IMR-90 (cell line): Measurements from ENCODE around the gene CPXM1. TPM values are rescaled to one million over a fixed set of nuclear protein-coding genes. Genes with fewer than 3 reads are reported as not detected.

Experiments used
- ATAC-seq: fragments of 200-7000 bp; cut with Tn5 transposase; 2 replicates; pipeline ENCODE4 v1.9.1; 2020; ENCODE audit warnings: low read depth, mild to moderate bottlenecking, moderate library complexity
- BruUV-seq: library from RNA; stranded (reverse); fragments of 400-500 nt; replicated peaks from 2 replicates; lab custom pipeline; 2021; lab: Mats Ljungman, UMichigan
- CTCF ChIA-PET: fragments of 300-600 bp; formaldehyde crosslinking; extraction: SDS; loops from one replicate; lab custom pipeline; 2021; ENCODE audit warnings: antibody characterized with exemption; lab: Yijun Ruan, JAX
- POLR2A ChIA-PET: fragments of 300-600 bp; sonication (Branson Sonifier 250); formaldehyde crosslinking; loops from one replicate; lab custom pipeline; 2022; ENCODE audit warnings: antibody characterized with exemption; ENCODE audit not compliant: unreplicated experiment; lab: Charles Lee
- DNase-seq: peaks from one replicate; pipeline ENCODE4 v3.0.0; 2013
- H2AFZ ChIP-seq: replicated peaks from 2 replicates; pipeline ENCODE3; 2013; ENCODE audit warnings: low read length, mild to moderate bottlenecking; ENCODE audit not compliant: poor library complexity
- H2AK5ac ChIP-seq: 2 replicates; pipeline ENCODE4 v1.6.1; 2013; ENCODE audit warnings: low read depth, low read length, inconsistent platforms
- H2AK9ac ChIP-seq: replicated peaks from 2 replicates; pipeline ENCODE3; 2013; ENCODE audit warnings: mild to moderate bottlenecking, low read depth, low read length, moderate library complexity; ENCODE audit not compliant: poor library complexity
- H2BK120ac ChIP-seq: 2 replicates; pipeline ENCODE4 v1.6.1; 2013; ENCODE audit warnings: low read depth, low read length, inconsistent platforms
- H2BK15ac ChIP-seq: 3 replicates; pipeline ENCODE4 v1.6.1; 2013; ENCODE audit warnings: low read depth, low read length, inconsistent platforms
- H2BK20ac ChIP-seq: 2 replicates; pipeline ENCODE4 v1.6.1; 2013; ENCODE audit warnings: low read depth, mild to moderate bottlenecking, inconsistent platforms, low read length, moderate library complexity
- H2BK5ac ChIP-seq: 2 replicates; pipeline ENCODE4 v1.6.1; 2013; ENCODE audit warnings: mild to moderate bottlenecking, low read depth, low read length, inconsistent platforms; ENCODE audit not compliant: poor library complexity, severe bottlenecking
- H3K14ac ChIP-seq: replicated peaks from 2 replicates; pipeline ENCODE4 v1.6.1; 2013; ENCODE audit warnings: low read depth, low read length, inconsistent platforms
- H3K18ac ChIP-seq: 2 replicates; pipeline ENCODE4 v1.6.1; 2013; ENCODE audit warnings: low read depth, low read length, control low read depth
- H3K23ac ChIP-seq: 2 replicates; pipeline ENCODE4 v1.6.1; 2013; ENCODE audit warnings: low read depth, low read length, inconsistent platforms
- H3K27ac ChIP-seq: 2 replicates; pipeline ENCODE4 v1.5.1; 2013; ENCODE audit warnings: mild to moderate bottlenecking, control low read depth, low read length; ENCODE audit not compliant: insufficient read depth
- H3K27me3 ChIP-seq: 2 replicates; pipeline ENCODE4 v1.6.1; 2013; ENCODE audit warnings: low read length; ENCODE audit not compliant: control insufficient read depth, insufficient read depth
- H3K36me3 ChIP-seq: 2 replicates; pipeline ENCODE4 v1.6.1; 2013; ENCODE audit warnings: low read length, mixed read lengths; ENCODE audit not compliant: control insufficient read depth, insufficient read depth
- H3K4ac ChIP-seq: 2 replicates; pipeline ENCODE4 v1.6.1; 2013; ENCODE audit warnings: low read depth, low read length, inconsistent platforms
- H3K4me1 ChIP-seq: 2 replicates; pipeline ENCODE4 v1.6.1; 2013; ENCODE audit warnings: low read length, mixed read lengths; ENCODE audit not compliant: control insufficient read depth, insufficient read depth
- H3K4me2 ChIP-seq: 2 replicates; pipeline ENCODE4 v1.6.1; 2013; ENCODE audit warnings: low read depth, mild to moderate bottlenecking, control low read depth, low read length, moderate library complexity
- H3K4me3 ChIP-seq: 2 replicates; pipeline ENCODE4 v1.5.1; 2013; ENCODE audit warnings: low read depth, mild to moderate bottlenecking, control low read depth, low read length, moderate library complexity; ENCODE audit not compliant: insufficient read depth
- H3K56ac ChIP-seq: 2 replicates; pipeline ENCODE4 v1.6.1; 2013; ENCODE audit warnings: low read length, inconsistent platforms; ENCODE audit not compliant: insufficient read depth; ENCODE audit errors: extremely low read depth
- H3K79me1 ChIP-seq, 2 experiments: 2 replicates each; pipeline ENCODE4 v1.6.1; 2013; ENCODE audit warnings: low read length in 2 of 2, inconsistent platforms in 1 of 2, low read depth in 1 of 2
- H3K9ac ChIP-seq: 2 replicates; pipeline ENCODE4 v1.6.1; 2013; ENCODE audit warnings: low read depth, low read length, control low read depth
- H3K9me1 ChIP-seq: 2 replicates; pipeline ENCODE4 v1.6.1; 2013; ENCODE audit warnings: low read length, inconsistent platforms; ENCODE audit not compliant: insufficient read depth
- H3K9me3 ChIP-seq: 2 replicates; pipeline ENCODE4 v1.6.1; 2013; ENCODE audit warnings: low read length; ENCODE audit not compliant: control insufficient read depth, insufficient read depth
- H4K20me1 ChIP-seq: 2 replicates; pipeline ENCODE4 v1.6.1; 2013; ENCODE audit warnings: low read length, inconsistent platforms; ENCODE audit not compliant: insufficient read depth
- H4K5ac ChIP-seq: 2 replicates; pipeline ENCODE4 v1.6.1; 2013; ENCODE audit warnings: mild to moderate bottlenecking, low read depth, low read length, control low read depth
- H4K8ac ChIP-seq, 2 experiments: 2 replicates each; pipeline ENCODE4 v1.6.1; 2013; ENCODE audit warnings: low read depth in 2 of 2, low read length in 2 of 2, control low read depth in 1 of 2, inconsistent platforms in 1 of 2
- H4K91ac ChIP-seq: 2 replicates; pipeline ENCODE4 v1.6.1; 2013; ENCODE audit warnings: low read depth, low read length, inconsistent platforms; ENCODE audit not compliant: insufficient read depth
- BHLHE40 ChIP-seq: fragments of 150-350 bp; IDR thresholded peaks from 2 replicates; pipeline ENCODE4 v1.6.1; 2016; ENCODE audit warnings: mild to moderate bottlenecking, low read depth, low read length
- CHD1 ChIP-seq: IDR thresholded peaks from 2 replicates; pipeline ENCODE4 v1.6.1; 2012; ENCODE audit warnings: low read depth, low read length, improper control_type of control experiment
- CTCF ChIP-seq: conservative IDR thresholded peaks from 2 replicates; pipeline ENCODE4 v1.5.1; 2012; ENCODE audit warnings: mild to moderate bottlenecking, low read depth, low read length, improper control_type of control experiment
- FOS ChIP-seq: fragments of 150-350 bp; IDR thresholded peaks from 2 replicates; pipeline ENCODE4 v1.6.1; 2016; ENCODE audit warnings: low read depth, low read length
- MAFK ChIP-seq: IDR thresholded peaks from 2 replicates; pipeline ENCODE4 v1.6.1; 2012; ENCODE audit warnings: low read depth, low read length, improper control_type of control experiment
- MAZ ChIP-seq: IDR thresholded peaks from 2 replicates; pipeline ENCODE4 v1.6.1; 2012; ENCODE audit warnings: low read depth, mild to moderate bottlenecking, low read length, improper control_type of control experiment, moderate library complexity, borderline replicate concordance
- MXI1 ChIP-seq: IDR thresholded peaks from 2 replicates; pipeline ENCODE4 v1.6.1; 2012; ENCODE audit warnings: low read depth, mild to moderate bottlenecking, low read length, moderate library complexity, borderline replicate concordance
- NFE2L2 ChIP-seq: fragments of 150-350 bp; IDR thresholded peaks from 2 replicates; pipeline ENCODE4 v1.6.1; 2016; ENCODE audit warnings: low read depth, mild to moderate bottlenecking, low read length
- RAD21 ChIP-seq: IDR thresholded peaks from 2 replicates; pipeline ENCODE4 v1.6.1; 2012; ENCODE audit warnings: low read length, improper control_type of control experiment
- RFX5 ChIP-seq: IDR thresholded peaks from 2 replicates; pipeline ENCODE4 v1.8.0; 2012; ENCODE audit warnings: low read depth, mild to moderate bottlenecking, low read length, moderate library complexity
- USF2 ChIP-seq: fragments of 150-350 bp; IDR thresholded peaks from 2 replicates; pipeline ENCODE4 v1.6.1; 2017; ENCODE audit warnings: mild to moderate bottlenecking, antibody characterized with exemption, low read length, low read depth
- WGBS, 2 experiments: methylation state at CpG; one replicate each; pipeline versions ENCODE4 v1.1.5 to v1.1.7; 2013; ENCODE audit warnings: missing lambda C conversion rate in 2 of 2; ENCODE audit not compliant: insufficient read length in 1 of 2; ENCODE audit errors: extremely low coverage in 2 of 2; 5-methylcytosine and 5-hydroxymethylcytosine counted together
- dilution Hi-C: fragments of 300-500 bp; cut with HindIII; formaldehyde crosslinking; loops from one replicate; pipeline ENCODE4 v1.14.3; 2018; ENCODE audit warnings: low sequenced_read_pairs; ENCODE audit not compliant: unreplicated experiment
- in situ Hi-C: fragments of 300-500 bp; cut with MboI; formaldehyde crosslinking; loops from 3 replicates; pipeline ENCODE4 v1.14.3; 2019; ENCODE audit warnings: low sequenced_read_pairs, inconsistent platforms, mixed read lengths
- intact Hi-C: fragments of 100-400 bp; cut with micrococcal nuclease; formaldehyde crosslinking; loops from 2 replicates; pipeline ENCODE4 v1.10.0; 2022
- polyA plus RNA-seq, 3 experiments: library from polyadenylated mRNA; depleted of rRNA; stranded (reverse); fragments of >200 nt; gene quantifications; 2 replicates each; pipeline ENCODE4 v1.2.3, GENCODE V29; 2012; ENCODE audit warnings: low replicate concordance in 1 of 3
- total RNA-seq: library from RNA; depleted of rRNA; stranded (reverse); fragments of >200 nt; gene quantifications from 2 replicates; pipeline ENCODE4 v1.2.3, GENCODE V29; 2012
- TF ChIP-seq, protein P1 (sequence below): fragments of 150-350 bp; IDR thresholded peaks from 2 replicates; pipeline ENCODE4 v1.6.1; 2016; ENCODE audit warnings: low read depth, mild to moderate bottlenecking, low read length, moderate library complexity, borderline replicate concordance

CPXM1 gene
- total and polyA plus RNA-seq, 2 of the 4 experiments (the other 2 are of a cell fraction), result 1.1 to 4.6 TPM

- peak; percentile 45; the same call in 1 of the 2 replicates for TF ChIP-seq FOS
Observed at GRCh38 chr20:2814587-2815051, 14.2 kb upstream of the CPXM1 start, which contains the start of gene C20orf141 (continued).

GRCh38 chr20:2814076-2814475 is 13.6 kb upstream of the CPXM1 start:
- intact Hi-C loops, result no loop called here
- Histone ChIP-seq H3K27me3 (no peaks in the 10 kb centered on the region), H3K4me3 (no peak overlapping the region), H3K9me1 (peaks cover 22% of the 10 kb centered on the region), H3K79me1 (0 out of 4 replicates have a peak, but pooled peaks cover 0 to 5% of the 10 kb centered on the region in 2 experiments), H3K4ac (peak overlapping the region; percentile 46), H3K23ac (no peak overlapping the region), H3K9ac (no peak overlapping the region), H3K4me1 (peaks cover 22% of the 10 kb centered on the region), H4K5ac (no peak overlapping the region), H3K27ac (peak overlapping the region; percentile 21; the same call in 1 of the 2 replicates), H3K18ac (no peak overlapping the region), H4K91ac (peak overlapping the region; percentile 33; the same call in 1 of the 2 replicates), H3K9me3 (peaks cover 2% of the 10 kb centered on the region; the same call in 1 of the 2 replicates), H3K4me2 (peak overlapping the region; percentile 23), H3K56ac (peak overlapping the region; percentile 27; the same call in 1 of the 2 replicates), H4K8ac (peak overlapping the region in 1 of 2 experiments; percentile 44; a peak in 2 of 4 replicates), H2BK20ac (peak overlapping the region; percentile 27; the same call in 1 of the 2 replicates), H2BK5ac (peak overlapping the region; percentile 14), H2AFZ (no peak overlapping the region), H2AK9ac (no peak overlapping the region), H4K20me1 (no peaks in the 10 kb centered on the region), H3K14ac (no peak overlapping the region), H2BK15ac (no peak overlapping the region; the same call in 2 of the 3 replicates), H2AK5ac (no peak overlapping the region; the same call in 1 of the 2 replicates), H2BK120ac (peak overlapping the region; percentile 64), H3K36me3 (no peaks in the 10 kb centered on the region)
- DNase-seq, result peak; percentile 31
- ATAC-seq, result peak; percentile 31
- no TSS peak for BruUV-seq
- CTCF ChIA-PET, result interaction anchor here (0.6 kb wide), 1 partner anchor 95 kb away, joined by 3 read pairs; no protein-coding TSS in a partner anchor
- WGBS, 2 experiments, result no CpG with 5 or more reads among the region's 1 CpG
- POLR2A ChIA-PET, result no interaction called here
- dilution Hi-C loops, result no loop called here
- in situ Hi-C loops, result loop anchor here (25.0 kb wide), 1 partner anchor 702 kb away; the partner anchor contains the start of gene STK35
- TF ChIP-seq USF2, result no peak
- TF ChIP-seq, protein P1, sequence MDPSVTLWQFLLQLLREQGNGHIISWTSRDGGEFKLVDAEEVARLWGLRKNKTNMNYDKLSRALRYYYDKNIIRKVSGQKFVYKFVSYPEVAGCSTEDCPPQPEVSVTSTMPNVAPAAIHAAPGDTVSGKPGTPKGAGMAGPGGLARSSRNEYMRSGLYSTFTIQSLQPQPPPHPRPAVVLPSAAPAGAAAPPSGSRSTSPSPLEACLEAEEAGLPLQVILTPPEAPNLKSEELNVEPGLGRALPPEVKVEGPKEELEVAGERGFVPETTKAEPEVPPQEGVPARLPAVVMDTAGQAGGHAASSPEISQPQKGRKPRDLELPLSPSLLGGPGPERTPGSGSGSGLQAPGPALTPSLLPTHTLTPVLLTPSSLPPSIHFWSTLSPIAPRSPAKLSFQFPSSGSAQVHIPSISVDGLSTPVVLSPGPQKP, result no peak
- TF ChIP-seq FOS, result no peak
- TF ChIP-seq CTCF, result no peak
- TF ChIP-seq NFE2L2, result no peak
- TF ChIP-seq RAD21, result no peak
- TF ChIP-seq CHD1, result no peak
- TF ChIP-seq MAFK, result no peak
- no peak for TF ChIP-seq MXI1
- TF ChIP-seq RFX5, result no peak
- TF ChIP-seq MAZ, result no peak
- no peak for TF ChIP-seq BHLHE40
